HL-60 (cell line): ENCODE measurements around the gene SARDH.

Experiments used
- CTCF ChIP-seq: IDR thresholded peaks from one replicate; pipeline ENCODE4 v1.5.1; 2011; ENCODE audit warnings: low read length, control low read depth, inconsistent platforms; ENCODE audit not compliant: insufficient read depth
- GABPA ChIP-seq: IDR thresholded peaks from 2 replicates; pipeline ENCODE4 v1.6.1; 2012; ENCODE audit warnings: low read depth
- POLR2AphosphoS5 ChIP-seq: IDR thresholded peaks from 2 replicates; pipeline ENCODE4 v1.6.1; 2012; ENCODE audit warnings: low read depth
- SPI1 ChIP-seq: IDR thresholded peaks from 2 replicates; pipeline ENCODE4 v1.6.1; 2012; ENCODE audit warnings: low read depth, mild to moderate bottlenecking, borderline replicate concordance
- TF ChIP-seq, protein P1 (sequence below): IDR thresholded peaks from 2 replicates; pipeline ENCODE4 v1.6.1; 2012; ENCODE audit warnings: low read depth; ENCODE audit not compliant: insufficient replicate concordance

GRCh38 chr9:133661846-133662540 is 76.2 kb downstream of the SARDH start:
- no peak for TF ChIP-seq CTCF
- TF ChIP-seq, protein P1, sequence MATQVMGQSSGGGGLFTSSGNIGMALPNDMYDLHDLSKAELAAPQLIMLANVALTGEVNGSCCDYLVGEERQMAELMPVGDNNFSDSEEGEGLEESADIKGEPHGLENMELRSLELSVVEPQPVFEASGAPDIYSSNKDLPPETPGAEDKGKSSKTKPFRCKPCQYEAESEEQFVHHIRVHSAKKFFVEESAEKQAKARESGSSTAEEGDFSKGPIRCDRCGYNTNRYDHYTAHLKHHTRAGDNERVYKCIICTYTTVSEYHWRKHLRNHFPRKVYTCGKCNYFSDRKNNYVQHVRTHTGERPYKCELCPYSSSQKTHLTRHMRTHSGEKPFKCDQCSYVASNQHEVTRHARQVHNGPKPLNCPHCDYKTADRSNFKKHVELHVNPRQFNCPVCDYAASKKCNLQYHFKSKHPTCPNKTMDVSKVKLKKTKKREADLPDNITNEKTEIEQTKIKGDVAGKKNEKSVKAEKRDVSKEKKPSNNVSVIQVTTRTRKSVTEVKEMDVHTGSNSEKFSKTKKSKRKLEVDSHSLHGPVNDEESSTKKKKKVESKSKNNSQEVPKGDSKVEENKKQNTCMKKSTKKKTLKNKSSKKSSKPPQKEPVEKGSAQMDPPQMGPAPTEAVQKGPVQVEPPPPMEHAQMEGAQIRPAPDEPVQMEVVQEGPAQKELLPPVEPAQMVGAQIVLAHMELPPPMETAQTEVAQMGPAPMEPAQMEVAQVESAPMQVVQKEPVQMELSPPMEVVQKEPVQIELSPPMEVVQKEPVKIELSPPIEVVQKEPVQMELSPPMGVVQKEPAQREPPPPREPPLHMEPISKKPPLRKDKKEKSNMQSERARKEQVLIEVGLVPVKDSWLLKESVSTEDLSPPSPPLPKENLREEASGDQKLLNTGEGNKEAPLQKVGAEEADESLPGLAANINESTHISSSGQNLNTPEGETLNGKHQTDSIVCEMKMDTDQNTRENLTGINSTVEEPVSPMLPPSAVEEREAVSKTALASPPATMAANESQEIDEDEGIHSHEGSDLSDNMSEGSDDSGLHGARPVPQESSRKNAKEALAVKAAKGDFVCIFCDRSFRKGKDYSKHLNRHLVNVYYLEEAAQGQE = no peak
- TF ChIP-seq POLR2AphosphoS5 = no peak
- no peak for TF ChIP-seq GABPA
- no peak for TF ChIP-seq SPI1
